H54 (cell line): ENCODE measurements around the gene NUMB.

Experiments used
- DNase-seq: peaks from one replicate; pipeline ENCODE4 v3.0.0; 2011; ENCODE audit warnings: low spot score, mixed read lengths; ENCODE audit not compliant: insufficient read length
- FAIRE-seq: peaks from 3 replicates; lab custom pipeline; 2011; peaks lifted over from hg19 to GRCh38; lab: Jason Lieb, UNC
- POLR2A ChIP-seq: IDR thresholded peaks from 2 replicates; pipeline ENCODE4 v1.6.1; 2011; ENCODE audit warnings: low read depth, mild to moderate bottlenecking, low read length

The NUMB gene

DNA sequence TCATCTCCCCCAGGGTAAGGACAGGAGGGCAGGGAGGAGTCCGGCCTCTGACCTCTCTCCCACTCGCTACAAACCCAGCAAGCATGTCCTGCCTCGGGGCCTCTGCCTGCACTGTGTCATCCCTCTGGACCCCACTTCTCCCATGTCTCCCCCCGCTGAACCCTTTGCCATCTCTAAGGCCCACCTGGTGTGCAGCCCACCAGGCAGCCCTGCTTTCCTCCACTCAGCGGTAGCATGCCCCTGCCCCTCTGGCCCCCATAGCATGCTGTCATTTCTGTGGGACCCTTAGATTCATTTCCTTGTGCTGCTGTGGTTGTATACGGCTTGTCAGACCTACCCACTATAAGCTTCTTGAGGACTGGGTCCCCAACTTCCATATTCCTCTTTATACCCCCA lies 203.3 kb downstream of the NUMB start:
- TF ChIP-seq POLR2A: no peak
- no peak for FAIRE-seq
- no peak for DNase-seq

DNA sequence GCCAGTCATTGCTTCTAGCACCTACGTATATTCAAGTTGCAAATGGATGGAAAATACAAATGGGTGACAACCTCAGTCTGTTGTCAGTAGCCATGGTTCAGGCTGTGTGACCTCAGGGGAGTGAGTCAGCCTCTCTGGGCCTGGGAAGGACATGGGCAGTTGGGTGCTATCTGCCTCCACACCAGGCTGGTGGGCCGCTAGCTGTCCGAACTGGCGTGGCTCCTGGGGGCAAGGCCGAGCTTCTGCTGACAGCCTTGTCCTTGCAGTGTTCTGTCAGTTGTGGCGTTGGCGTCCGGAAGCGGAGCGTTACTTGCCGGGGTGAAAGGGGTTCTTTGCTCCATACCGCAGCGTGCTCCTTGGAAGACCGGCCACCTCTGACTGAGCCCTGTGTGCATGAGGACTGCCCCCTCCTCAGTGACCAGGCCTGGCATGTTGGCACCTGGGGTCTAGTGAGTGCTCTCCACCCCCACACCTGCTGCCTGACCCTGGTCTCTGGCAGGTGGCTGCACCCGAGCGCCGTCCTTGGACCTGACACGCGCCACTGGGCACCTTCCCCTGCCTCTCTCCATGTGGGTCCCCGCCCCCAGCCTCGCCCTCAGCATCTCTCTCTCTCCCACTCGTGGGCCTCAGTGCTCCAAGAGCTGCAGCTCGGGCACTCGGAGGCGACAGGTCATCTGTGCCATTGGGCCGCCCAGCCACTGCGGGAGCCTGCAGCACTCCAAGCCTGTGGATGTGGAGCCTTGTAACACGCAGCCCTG lies 203.9 kb downstream of the NUMB start:
- DNase-seq (no peak), FAIRE-seq (no peak)
- TF ChIP-seq POLR2A: no peak

DNA sequence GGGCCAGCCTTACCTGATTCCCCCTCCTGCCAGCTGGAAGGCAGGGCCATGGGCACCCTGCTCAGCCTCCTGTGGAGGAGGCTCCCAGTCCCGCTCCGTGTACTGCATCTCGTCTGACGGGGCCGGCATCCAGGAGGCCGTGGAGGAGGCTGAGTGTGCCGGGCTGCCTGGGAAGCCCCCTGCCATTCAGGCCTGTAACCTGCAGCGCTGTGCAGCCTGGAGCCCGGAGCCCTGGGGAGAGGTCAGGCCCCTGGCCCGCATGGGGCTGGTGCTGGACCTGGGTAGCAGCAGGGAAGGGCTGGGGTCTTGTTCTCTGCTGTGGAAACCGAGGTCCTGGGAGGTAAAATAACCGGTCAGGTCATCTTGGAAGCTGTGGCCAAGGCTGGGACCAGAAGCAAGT lies 204.6 kb downstream of the NUMB start:
- FAIRE-seq (no peak), DNase-seq (no peak)
- no peak for TF ChIP-seq POLR2A

DNA sequence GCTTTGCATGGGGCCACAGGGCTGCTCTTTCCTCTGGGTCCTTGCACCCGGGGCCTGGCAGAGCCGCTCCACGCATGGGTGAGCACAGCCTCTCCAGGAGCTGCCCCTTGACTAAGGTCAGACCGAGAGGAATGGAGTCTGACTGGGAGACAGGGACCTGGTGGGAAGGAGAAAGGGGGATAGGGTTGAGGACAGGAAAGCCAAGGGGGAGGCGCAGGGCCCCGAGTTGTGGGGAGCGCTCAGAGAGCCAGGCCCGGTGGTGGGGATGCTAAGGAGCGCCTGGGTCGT lies 205.1 kb downstream of the NUMB start:
- no peak for DNase-seq
- no peak for FAIRE-seq
- no peak for TF ChIP-seq POLR2A

GRCh38 chr14:73252491-73253322 lies 205.6 kb downstream of the NUMB start:
- TF ChIP-seq POLR2A: no peak
- FAIRE-seq (no peak), DNase-seq (no peak)

DNA sequence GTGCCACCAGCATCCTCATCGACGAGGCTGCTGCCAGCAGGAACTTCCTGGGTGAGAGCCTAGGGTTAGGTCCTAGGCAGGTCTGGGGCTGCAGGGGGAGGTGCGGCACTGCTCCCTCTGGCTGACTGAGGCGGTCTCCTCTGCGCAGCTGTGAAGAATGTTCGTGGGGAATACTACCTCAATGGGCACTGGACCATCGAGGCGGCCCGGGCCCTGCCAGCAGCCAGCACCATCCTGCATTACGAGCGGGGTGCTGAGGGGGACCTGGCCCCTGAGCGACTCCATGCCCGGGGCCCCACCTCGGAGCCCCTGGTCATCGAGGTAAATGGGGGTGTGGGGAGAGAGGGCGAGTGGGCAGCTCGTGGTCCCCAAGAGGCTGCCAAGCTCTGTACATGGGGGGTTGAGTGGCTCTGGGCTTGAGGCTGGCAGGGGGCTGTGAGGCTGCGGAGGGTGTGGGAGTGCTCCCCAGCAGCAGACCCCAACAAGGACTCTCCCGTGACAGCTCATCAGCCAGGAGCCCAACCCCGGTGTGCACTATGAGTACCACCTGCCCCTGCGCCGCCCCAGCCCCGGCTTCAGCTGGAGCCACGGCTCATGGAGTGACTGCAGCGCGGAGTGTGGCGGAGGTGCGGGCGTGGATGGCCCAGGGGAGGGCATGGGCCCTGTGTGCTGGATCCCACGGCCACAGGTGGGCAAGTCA lies 206.7 kb downstream of the NUMB start:
- no peak for DNase-seq
- TF ChIP-seq POLR2A: no peak
- no peak for FAIRE-seq

DNA sequence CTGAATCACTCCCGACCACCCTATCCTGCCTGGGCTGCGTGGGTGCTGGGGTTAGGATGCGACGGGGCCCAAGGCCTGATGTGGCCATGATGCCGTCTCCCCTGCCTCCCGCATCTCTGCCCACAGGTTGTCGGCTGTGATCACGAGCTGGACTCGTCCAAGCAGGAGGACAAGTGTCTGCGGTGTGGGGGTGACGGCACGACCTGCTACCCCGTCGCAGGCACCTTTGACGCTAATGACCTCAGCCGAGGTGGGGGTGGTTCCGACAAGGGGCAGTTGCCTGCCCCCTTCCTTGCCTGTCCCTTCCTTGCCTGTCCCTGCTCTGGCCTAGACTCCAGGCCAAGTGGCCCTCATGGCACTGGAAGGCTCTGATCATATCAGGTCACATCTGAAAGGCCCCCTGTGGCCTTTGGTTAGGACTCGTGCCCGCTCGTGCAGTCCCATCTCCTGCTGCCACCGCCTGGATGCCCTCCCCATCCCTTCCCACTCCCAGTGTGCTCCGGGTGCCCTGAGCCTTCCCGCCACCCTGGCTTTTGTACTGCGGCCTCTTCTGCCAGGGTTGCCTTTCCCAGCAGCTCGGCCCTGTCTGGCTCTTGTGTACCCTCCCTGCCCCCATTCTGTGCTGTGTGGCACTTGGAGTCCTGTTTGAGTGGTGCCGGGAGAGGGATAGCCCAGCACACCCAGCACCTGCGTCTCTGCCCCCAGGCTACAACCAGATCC lies 207.4 kb downstream of the NUMB start:
- FAIRE-seq: no peak
- no peak for DNase-seq
- no peak for TF ChIP-seq POLR2A

- no peak for FAIRE-seq
- DNase-seq: no peak
- TF ChIP-seq POLR2A: no peak
Observed at GRCh38 chr14:73250317-73250713, 208.0 kb downstream of the NUMB start.

GRCh38 chr14:73249564-73250316 lies 208.6 kb downstream of the NUMB start:
- no peak for DNase-seq
- no peak for FAIRE-seq
- no peak for TF ChIP-seq POLR2A

GRCh38 chr14:73249108-73249507 lies 209.2 kb downstream of the NUMB start:
- no peak for TF ChIP-seq POLR2A
- DNase-seq (no peak), FAIRE-seq (no peak)

DNA sequence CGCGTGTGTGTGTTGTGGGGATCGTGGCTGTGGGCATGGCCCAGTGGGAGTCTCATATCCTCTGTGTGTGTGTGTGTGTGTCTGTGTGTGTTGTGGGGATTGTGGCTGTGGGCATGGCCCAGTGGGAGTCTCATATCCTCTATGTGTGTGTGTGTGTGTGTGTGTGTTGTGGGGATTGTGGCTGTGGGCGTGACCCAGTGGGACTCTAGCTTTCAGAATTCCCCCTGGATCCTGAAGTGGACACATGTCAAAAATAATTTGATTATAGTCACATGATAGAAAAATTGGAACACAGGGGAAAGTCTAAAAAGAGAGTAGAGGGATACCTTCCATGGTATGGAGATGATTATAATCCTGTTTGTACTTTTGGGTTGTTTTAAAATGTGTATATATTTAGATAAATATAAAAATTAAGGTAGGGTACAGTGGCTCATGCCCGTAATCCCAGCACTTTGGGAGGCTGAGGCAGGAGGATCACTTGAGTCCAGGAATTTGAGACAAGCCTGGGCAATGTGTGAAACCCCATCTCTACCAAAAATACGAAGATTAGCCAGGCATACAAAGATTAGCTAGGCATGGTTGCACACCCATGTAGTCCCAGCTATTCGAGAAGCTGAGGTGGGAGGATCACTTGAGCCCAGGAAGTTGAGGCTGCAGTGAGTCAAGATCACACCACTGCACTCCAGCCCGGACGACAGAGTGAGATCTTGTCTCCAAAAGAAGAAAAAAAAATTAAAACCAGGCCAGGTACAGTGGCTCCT lies 210.1 kb downstream of the NUMB start:
- no peak for TF ChIP-seq POLR2A
- DNase-seq (no peak), FAIRE-seq (peak; percentile 80)

DNA sequence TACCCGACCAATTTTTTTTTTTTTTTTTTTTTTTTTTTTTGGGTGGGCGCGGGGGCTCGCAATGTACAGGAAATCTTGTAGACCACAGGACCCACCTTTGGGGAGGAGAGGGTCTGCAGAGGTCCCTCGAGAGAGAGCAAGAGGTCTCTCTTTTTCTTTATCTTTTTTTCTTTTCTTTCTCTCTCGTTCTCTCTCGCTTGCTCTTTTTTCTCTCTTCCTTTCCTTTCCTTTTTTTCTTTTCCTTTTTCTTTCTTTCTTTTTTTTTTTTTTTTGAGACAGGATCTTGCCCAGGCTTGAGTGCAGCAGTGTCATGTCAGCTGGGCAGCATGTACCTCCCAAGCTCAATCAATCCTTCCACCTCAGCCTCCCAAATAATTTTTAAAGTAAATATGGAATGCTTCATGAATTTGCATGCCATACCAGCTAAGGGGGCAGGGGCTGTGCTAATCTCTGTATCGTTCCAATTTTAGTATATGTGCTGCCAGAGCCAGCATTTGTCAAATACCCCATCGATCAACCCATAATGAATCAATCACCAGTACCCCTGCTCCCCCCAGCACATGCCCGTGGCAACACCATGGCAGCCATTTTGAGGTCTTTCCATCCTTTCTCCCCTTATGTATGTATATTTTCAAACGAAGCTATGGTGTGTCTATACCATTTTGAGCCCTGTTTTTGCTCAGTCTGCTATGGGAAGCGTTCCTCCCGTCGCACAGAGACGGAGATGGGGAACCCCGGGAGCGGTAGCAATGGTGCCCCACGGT lies 211.8 kb downstream of the NUMB start:
- DNase-seq (no peak), FAIRE-seq (no peak)
- TF ChIP-seq POLR2A: no peak
